WTC11 (cell line): ENCODE data around the gene TMEM19. TPM values are rescaled to one million over a fixed set of nuclear protein-coding genes. Genes with fewer than 3 reads are reported as not detected.

Experiments
- ATAC-seq: fragments of 200-7000 bp; cut with Tn5 transposase; 2 replicates; pipeline ENCODE4 v1.10.0; 2021; ENCODE audit warnings: mild to moderate bottlenecking, moderate library complexity
- CTCF ChIA-PET: fragments of 300-600 bp; sonication (Branson Sonifier 250); formaldehyde crosslinking; loops from one replicate; lab custom pipeline; 2021; ENCODE audit warnings: antibody characterized with exemption; lab: Charles Lee
- POLR2A ChIA-PET: fragments of 350-600 bp; sonication (Branson Sonifier 250); formaldehyde crosslinking; loops from one replicate; lab custom pipeline; 2021; ENCODE audit warnings: antibody characterized with exemption; lab: Charles Lee
- DNase-seq: peaks from one replicate; pipeline ENCODE4 v3.0.0; 2021; ENCODE audit warnings: low spot score
- H3K27ac Mint-ChIP-seq: 2 replicates; pipeline ENCODE4 v1.8.0; 2021; ENCODE audit warnings: mixed read lengths
- H3K27me3 Mint-ChIP-seq: 2 replicates; pipeline ENCODE4 v1.8.0; 2021; ENCODE audit warnings: low read depth, mild to moderate bottlenecking, moderate library complexity, mixed read lengths
- H3K36me3 Mint-ChIP-seq: 2 replicates; pipeline ENCODE4 v1.8.0; 2021; ENCODE audit warnings: mixed read lengths
- H3K4me1 Mint-ChIP-seq: 2 replicates; pipeline ENCODE4 v1.8.0; 2022; ENCODE audit warnings: mixed read lengths
- H3K4me3 Mint-ChIP-seq: 2 replicates; pipeline ENCODE4 v1.8.0; 2021; ENCODE audit warnings: mild to moderate bottlenecking, moderate library complexity, mixed read lengths
- H3K9me3 Mint-ChIP-seq: 2 replicates; pipeline ENCODE4 v1.8.0; 2021; ENCODE audit warnings: mixed read lengths
- CREM ChIP-seq: sonication (generic); formaldehyde crosslinking; IDR thresholded peaks from 2 replicates; pipeline ENCODE4 v1.8.1; 2022; ENCODE audit warnings: mild to moderate bottlenecking, missing genetic modification reagents, moderate library complexity
- ETV6 ChIP-seq: sonication (generic); formaldehyde crosslinking; IDR thresholded peaks from 2 replicates; pipeline ENCODE4 v1.8.1; 2022; ENCODE audit warnings: mild to moderate bottlenecking, missing genetic modification reagents
- FOXJ3 ChIP-seq: sonication (generic); formaldehyde crosslinking; IDR thresholded peaks from 2 replicates; pipeline ENCODE4 v1.9.0; 2021; ENCODE audit warnings: missing genetic modification reagents, mild to moderate bottlenecking, borderline replicate concordance
- FOXP1 ChIP-seq: sonication (generic); formaldehyde crosslinking; IDR thresholded peaks from 2 replicates; pipeline ENCODE4 v1.8.0; 2022; ENCODE audit warnings: missing genetic modification reagents, mild to moderate bottlenecking, moderate library complexity, borderline replicate concordance
- GTF2I ChIP-seq: fragments of 250-450 bp; sonication (Bioruptor Pico); conservative IDR thresholded peaks from 2 replicates; pipeline ENCODE4 v1.4.0; 2021; ENCODE audit warnings: mild to moderate bottlenecking
- KAT7 ChIP-seq: sonication (generic); formaldehyde crosslinking; IDR thresholded peaks from 2 replicates; pipeline ENCODE4 v1.8.1; 2023; ENCODE audit warnings: missing genetic modification reagents, mild to moderate bottlenecking, borderline replicate concordance
- NR3C1 ChIP-seq: sonication (generic); formaldehyde crosslinking; conservative IDR thresholded peaks from 2 replicates; pipeline ENCODE4 v1.8.1; 2023; ENCODE audit warnings: low read depth, mild to moderate bottlenecking, missing genetic modification reagents
- SP1 ChIP-seq: sonication (generic); formaldehyde crosslinking; conservative IDR thresholded peaks from 2 replicates; pipeline ENCODE4 v1.8.1; 2022; ENCODE audit warnings: missing genetic modification reagents
- TEAD4 ChIP-seq: sonication (generic); formaldehyde crosslinking; IDR thresholded peaks from 2 replicates; pipeline ENCODE4 v1.8.0; 2022; ENCODE audit warnings: mild to moderate bottlenecking, missing genetic modification reagents
- ZBTB21 ChIP-seq: sonication (generic); formaldehyde crosslinking; IDR thresholded peaks from 2 replicates; pipeline ENCODE4 v1.8.1; 2023; ENCODE audit warnings: mild to moderate bottlenecking, missing genetic modification reagents, borderline replicate concordance
- ZNF121 ChIP-seq: sonication (generic); formaldehyde crosslinking; IDR thresholded peaks from 2 replicates; pipeline ENCODE4 v1.8.0; 2023; ENCODE audit warnings: missing genetic modification reagents
- ZNF138 ChIP-seq: sonication (generic); formaldehyde crosslinking; conservative IDR thresholded peaks from 2 replicates; pipeline ENCODE4 v1.8.1; 2022; ENCODE audit warnings: mild to moderate bottlenecking, moderate library complexity, missing genetic modification reagents
- ZNF232 ChIP-seq: sonication (generic); formaldehyde crosslinking; IDR thresholded peaks from 2 replicates; pipeline ENCODE4 v1.8.0; 2022; ENCODE audit warnings: mild to moderate bottlenecking, missing genetic modification reagents
- total RNA-seq: library from RNA; stranded (reverse); gene quantifications from 3 replicates; pipeline ENCODE4 v1.2.3, GENCODE V29; 2021
- TF ChIP-seq, protein P1 (sequence below): sonication (generic); formaldehyde crosslinking; IDR thresholded peaks from 2 replicates; pipeline ENCODE4 v1.8.0; 2022; ENCODE audit warnings: mild to moderate bottlenecking, missing genetic modification reagents
- TF ChIP-seq, protein P2 (sequence below): sonication (generic); formaldehyde crosslinking; IDR thresholded peaks from 2 replicates; pipeline ENCODE4 v1.8.1; 2023; ENCODE audit warnings: mild to moderate bottlenecking, missing genetic modification reagents, moderate library complexity
- TF ChIP-seq, protein P3 (sequence below): sonication (generic); formaldehyde crosslinking; IDR thresholded peaks from 2 replicates; pipeline ENCODE4 v1.8.0; 2022; ENCODE audit warnings: missing genetic modification reagents
- TF ChIP-seq, protein P4 (sequence below): sonication (generic); formaldehyde crosslinking; IDR thresholded peaks from 2 replicates; pipeline ENCODE4 v1.8.0; 2022; ENCODE audit warnings: mild to moderate bottlenecking, missing genetic modification reagents

Gene TMEM19
- total RNA-seq, 1 experiment from 2014 or later = 11.7 TPM

DNA sequence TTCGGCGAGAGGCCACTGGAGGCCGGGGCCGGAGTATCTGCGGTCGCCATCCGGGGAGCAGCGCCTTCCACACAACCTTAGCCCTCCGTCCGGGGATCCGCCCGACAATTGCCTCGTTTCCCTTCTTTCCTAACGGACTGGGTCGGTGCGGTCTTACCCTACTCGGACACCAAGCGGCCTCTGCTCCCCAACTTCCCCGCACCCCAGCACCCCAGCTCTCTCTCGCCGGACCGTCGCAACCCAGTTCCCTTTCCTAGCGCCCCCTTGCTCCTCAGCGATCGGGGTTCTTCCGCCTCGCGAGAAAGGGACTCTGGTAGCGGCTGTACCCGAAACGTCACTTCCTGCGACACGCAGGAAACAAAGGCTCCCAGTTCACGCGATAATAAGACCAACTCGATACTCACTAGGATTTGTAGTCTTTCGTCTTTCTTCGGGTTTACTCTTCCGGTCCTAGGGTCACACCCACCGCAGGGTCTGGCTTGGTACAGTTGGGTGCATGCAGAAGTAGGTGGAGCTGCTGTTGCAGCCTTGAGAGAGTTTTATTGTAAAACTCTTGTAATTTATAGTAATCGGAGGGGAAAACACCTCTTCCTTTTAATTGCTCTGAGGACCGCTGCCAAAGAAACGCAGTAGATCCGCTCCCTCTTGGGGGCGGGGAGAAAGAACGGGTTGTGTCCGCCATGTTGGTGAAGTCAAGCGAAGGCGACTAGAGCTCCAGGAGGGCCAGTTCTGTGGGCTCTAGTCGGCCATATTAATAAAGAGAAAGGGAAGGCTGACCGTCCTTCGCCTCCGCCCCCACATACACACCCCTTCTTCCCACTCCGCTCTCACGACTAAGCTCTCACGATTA lies 22.1 kb upstream of the TMEM19 start, which contains the start of the genes THAP2 and ZFC3H1 (continued):
- peak; percentile 65; the same call in 1 of the 2 replicates for TF ChIP-seq KAT7 (CRISPR knock-in tag)
- peak; percentile 93 for TF ChIP-seq CREM (CRISPR knock-in tag)
- no peak for TF ChIP-seq GTF2I
- TF ChIP-seq, all 79 proteins: peak for 10

DNA sequence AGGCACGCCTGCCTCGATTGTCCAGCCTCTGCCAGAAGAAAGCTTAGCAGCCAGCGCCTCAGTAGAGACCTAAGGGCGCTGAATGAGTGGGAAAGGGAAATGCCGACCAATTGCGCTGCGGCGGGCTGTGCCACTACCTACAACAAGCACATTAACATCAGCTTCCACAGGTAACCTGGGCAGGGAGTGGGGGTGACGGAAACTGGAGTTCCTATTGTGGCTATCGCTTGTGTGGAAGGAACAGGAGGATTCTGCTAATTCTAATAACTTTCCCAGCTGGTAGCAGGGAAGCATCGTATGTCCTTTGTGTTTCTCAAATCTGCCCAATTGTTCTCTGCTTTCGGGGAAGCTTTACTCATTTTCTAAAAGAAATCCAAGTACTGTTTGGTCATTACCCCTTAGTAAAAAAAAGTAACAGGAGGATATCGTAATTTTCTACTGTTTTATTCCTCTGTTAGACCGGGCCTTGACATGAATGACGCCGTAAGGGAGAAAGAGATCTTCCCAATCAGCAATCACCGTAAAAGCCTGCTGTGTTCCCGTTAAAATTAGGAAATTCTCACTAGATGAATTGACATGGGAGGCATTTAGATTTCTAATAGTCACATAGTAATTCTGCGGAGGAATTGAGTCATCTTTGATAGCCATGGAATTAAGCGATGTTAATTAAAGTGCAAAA lies 21.3 kb upstream of the TMEM19 start:
- peaks cover 11% of the 10 kb centered on the region for H3K36me3 Mint-ChIP-seq
- H3K9me3 Mint-ChIP-seq = no peaks in the 10 kb centered on the region
- peak overlapping the region; percentile 91 for H3K4me3 Mint-ChIP-seq
- no peak for ATAC-seq
- H3K4me1 Mint-ChIP-seq = peaks cover 16% of the 10 kb centered on the region
- TF ChIP-seq, protein P1, sequence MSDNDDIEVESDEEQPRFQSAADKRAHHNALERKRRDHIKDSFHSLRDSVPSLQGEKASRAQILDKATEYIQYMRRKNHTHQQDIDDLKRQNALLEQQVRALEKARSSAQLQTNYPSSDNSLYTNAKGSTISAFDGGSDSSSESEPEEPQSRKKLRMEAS = 0 out of 2 replicates have a peak, but pooled peaks have one; percentile 25
- TF ChIP-seq KAT7 (CRISPR knock-in tag) = no peak
- no peak for TF ChIP-seq ZNF138 (CRISPR knock-in tag)
- 0 out of 2 replicates have a peak, but pooled peaks have one; percentile 37 for TF ChIP-seq ETV6
- TF ChIP-seq ZNF232 = no peak
- TF ChIP-seq FOXJ3 (CRISPR knock-in tag) = no peak
- TF ChIP-seq ZBTB21 (CRISPR knock-in tag) = no peak
- no peak for TF ChIP-seq TEAD4
- TF ChIP-seq NR3C1 (CRISPR knock-in tag) = no peak
- TF ChIP-seq, protein P2, sequence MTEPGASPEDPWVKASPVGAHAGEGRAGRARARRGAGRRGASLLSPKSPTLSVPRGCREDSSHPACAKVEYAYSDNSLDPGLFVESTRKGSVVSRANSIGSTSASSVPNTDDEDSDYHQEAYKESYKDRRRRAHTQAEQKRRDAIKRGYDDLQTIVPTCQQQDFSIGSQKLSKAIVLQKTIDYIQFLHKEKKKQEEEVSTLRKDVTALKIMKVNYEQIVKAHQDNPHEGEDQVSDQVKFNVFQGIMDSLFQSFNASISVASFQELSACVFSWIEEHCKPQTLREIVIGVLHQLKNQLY (CRISPR knock-in tag) = no peak
- TF ChIP-seq, protein P3, sequence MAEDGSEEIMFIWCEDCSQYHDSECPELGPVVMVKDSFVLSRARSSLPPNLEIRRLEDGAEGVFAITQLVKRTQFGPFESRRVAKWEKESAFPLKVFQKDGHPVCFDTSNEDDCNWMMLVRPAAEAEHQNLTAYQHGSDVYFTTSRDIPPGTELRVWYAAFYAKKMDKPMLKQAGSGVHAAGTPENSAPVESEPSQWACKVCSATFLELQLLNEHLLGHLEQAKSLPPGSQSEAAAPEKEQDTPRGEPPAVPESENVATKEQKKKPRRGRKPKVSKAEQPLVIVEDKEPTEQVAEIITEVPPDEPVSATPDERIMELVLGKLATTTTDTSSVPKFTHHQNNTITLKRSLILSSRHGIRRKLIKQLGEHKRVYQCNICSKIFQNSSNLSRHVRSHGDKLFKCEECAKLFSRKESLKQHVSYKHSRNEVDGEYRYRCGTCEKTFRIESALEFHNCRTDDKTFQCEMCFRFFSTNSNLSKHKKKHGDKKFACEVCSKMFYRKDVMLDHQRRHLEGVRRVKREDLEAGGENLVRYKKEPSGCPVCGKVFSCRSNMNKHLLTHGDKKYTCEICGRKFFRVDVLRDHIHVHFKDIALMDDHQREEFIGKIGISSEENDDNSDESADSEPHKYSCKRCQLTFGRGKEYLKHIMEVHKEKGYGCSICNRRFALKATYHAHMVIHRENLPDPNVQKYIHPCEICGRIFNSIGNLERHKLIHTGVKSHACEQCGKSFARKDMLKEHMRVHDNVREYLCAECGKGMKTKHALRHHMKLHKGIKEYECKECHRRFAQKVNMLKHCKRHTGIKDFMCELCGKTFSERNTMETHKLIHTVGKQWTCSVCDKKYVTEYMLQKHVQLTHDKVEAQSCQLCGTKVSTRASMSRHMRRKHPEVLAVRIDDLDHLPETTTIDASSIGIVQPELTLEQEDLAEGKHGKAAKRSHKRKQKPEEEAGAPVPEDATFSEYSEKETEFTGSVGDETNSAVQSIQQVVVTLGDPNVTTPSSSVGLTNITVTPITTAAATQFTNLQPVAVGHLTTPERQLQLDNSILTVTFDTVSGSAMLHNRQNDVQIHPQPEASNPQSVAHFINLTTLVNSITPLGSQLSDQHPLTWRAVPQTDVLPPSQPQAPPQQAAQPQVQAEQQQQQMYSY = no peak
- TF ChIP-seq FOXP1 = no peak
- no peaks in the 10 kb centered on the region for H3K27me3 Mint-ChIP-seq
- CTCF ChIA-PET = interaction anchor here (1.0 to 2.7 kb wide), 8 partner anchors 22 to 90 kb away, joined by 3 to 30 read pairs (median 4); partner anchors contain the start of genes RAB21 and TMEM19
- DNase-seq = no peak
- peak overlapping the region; percentile 100 for H3K27ac Mint-ChIP-seq
- POLR2A ChIA-PET = interaction anchor here (0.8 to 3.0 kb wide), 9 partner anchors 10 to 90 kb away, joined by 3 to 45 read pairs (median 7); partner anchors contain the start of genes RAB21 and TMEM19

DNA sequence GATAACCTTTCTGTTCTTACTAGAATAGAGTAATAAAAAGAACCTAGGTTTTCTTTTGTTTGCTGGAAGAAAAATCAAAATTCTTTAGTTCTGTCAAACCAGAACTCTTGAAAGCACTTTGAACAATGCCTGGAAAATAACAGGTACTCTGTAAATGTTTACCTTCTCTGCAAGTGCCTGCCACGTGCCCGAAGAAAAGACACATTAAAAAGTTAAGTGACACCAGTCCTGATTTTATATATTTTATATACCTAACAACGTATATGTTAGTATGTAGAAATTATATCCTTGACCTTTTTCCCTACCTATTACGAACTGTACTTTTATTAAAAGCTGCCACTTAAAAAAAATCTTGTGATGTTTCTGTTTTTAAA lies 20.8 kb upstream of the TMEM19 start:
- ChIA-PET CTCF (interaction anchor here (0.5 kb wide), 1 partner anchor 16 kb away, joined by 3 read pairs; no protein-coding TSS in a partner anchor), POLR2A (interaction anchor here (3.0 kb wide), 1 partner anchor 21 kb away, joined by 45 read pairs; the partner anchor contains the start of gene TMEM19)
- ATAC-seq = no peak
- Mint-ChIP-seq H3K4me3 (peak overlapping the region; percentile 91), H3K27ac (peak overlapping the region; percentile 100), H3K9me3 (no peaks in the 10 kb centered on the region), H3K4me1 (peaks cover 16% of the 10 kb centered on the region), H3K36me3 (peaks cover 8% of the 10 kb centered on the region), H3K27me3 (no peaks in the 10 kb centered on the region)
- TF ChIP-seq, protein P4, sequence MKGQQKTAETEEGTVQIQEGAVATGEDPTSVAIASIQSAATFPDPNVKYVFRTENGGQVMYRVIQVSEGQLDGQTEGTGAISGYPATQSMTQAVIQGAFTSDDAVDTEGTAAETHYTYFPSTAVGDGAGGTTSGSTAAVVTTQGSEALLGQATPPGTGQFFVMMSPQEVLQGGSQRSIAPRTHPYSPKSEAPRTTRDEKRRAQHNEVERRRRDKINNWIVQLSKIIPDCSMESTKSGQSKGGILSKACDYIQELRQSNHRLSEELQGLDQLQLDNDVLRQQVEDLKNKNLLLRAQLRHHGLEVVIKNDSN (CRISPR knock-in tag) = no peak
- no peak for TF ChIP-seq SP1
- TF ChIP-seq ZNF121 (CRISPR knock-in tag) = no peak
- no peak for DNase-seq
